Keratinocyte (primary cell): ENCODE measurements around the gene GPX2. TPM values are rescaled to one million over a fixed set of nuclear protein-coding genes. Genes with fewer than 3 reads are reported as not detected.

Source experiments
- DNase-seq: peaks from one replicate; pipeline ENCODE4 v3.0.0-alpha.2; 2011; ENCODE audit warnings: low read depth, missing footprints, low spot score
- FAIRE-seq: peaks from 2 replicates; lab custom pipeline; 2011; peaks lifted over from hg19 to GRCh38; lab: Jason Lieb, UNC
- H2AFZ ChIP-seq: 2 replicates; pipeline ENCODE4 v1.6.0; 2012; ENCODE audit warnings: low read length, control low read depth, inconsistent platforms; ENCODE audit not compliant: control insufficient read depth
- H3K27ac ChIP-seq: 2 replicates; pipeline ENCODE4 v1.5.1; 2011; ENCODE audit warnings: low read length; ENCODE audit not compliant: control insufficient read depth, insufficient read depth
- H3K27me3 ChIP-seq: 3 replicates; pipeline ENCODE4 v1.6.0; 2011; ENCODE audit warnings: low read length; ENCODE audit not compliant: control insufficient read depth, insufficient read depth; ENCODE audit errors: extremely low read depth
- H3K36me3 ChIP-seq, 2 experiments: 2 replicates in 1 of 2; 3 replicates in 1 of 2; pipeline ENCODE4 v1.5.1; 2011; ENCODE audit warnings: low read length in 2 of 2, mild to moderate bottlenecking in 1 of 2; ENCODE audit not compliant: control insufficient read depth in 2 of 2, insufficient read depth in 2 of 2; ENCODE audit errors: extremely low read depth in 1 of 2
- H3K4me1 ChIP-seq: 3 replicates; pipeline ENCODE4 v1.5.1; 2011; ENCODE audit warnings: low read length; ENCODE audit not compliant: control insufficient read depth, insufficient read depth; ENCODE audit errors: extremely low read depth
- H3K4me2 ChIP-seq: 3 replicates; pipeline ENCODE4 v1.6.0; 2011; ENCODE audit warnings: low read depth, low read length; ENCODE audit not compliant: control insufficient read depth, insufficient read depth; ENCODE audit errors: extremely low read depth
- H3K4me3 ChIP-seq, 3 experiments: fragments of 200-600 bp in 1 of 3; sonication (generic) in 1 of 3; 2 replicates in 2 of 3; 3 replicates in 1 of 3; pipeline ENCODE4 v1.5.1; 2011 to 2016; ENCODE audit warnings: low read length in 3 of 3, mild to moderate bottlenecking in 3 of 3, control low read depth in 2 of 3, inconsistent platforms in 1 of 3, low read depth in 1 of 3, mixed read lengths in 1 of 3, mixed run types in 1 of 3, moderate library complexity in 1 of 3; ENCODE audit not compliant: control insufficient read depth in 2 of 3, insufficient read depth in 2 of 3; ENCODE audit errors: extremely low read depth in 1 of 3
- H3K79me2 ChIP-seq: 2 replicates; pipeline ENCODE4 v1.6.0; 2012; ENCODE audit warnings: low read length; ENCODE audit not compliant: control insufficient read depth, insufficient read depth
- H3K9ac ChIP-seq: 3 replicates; pipeline ENCODE4 v1.6.0; 2011; ENCODE audit warnings: low read length; ENCODE audit not compliant: control insufficient read depth, insufficient read depth; ENCODE audit errors: extremely low read depth
- H3K9me1 ChIP-seq: 3 replicates; pipeline ENCODE4 v1.6.0; 2011; ENCODE audit warnings: low read length; ENCODE audit not compliant: control insufficient read depth, insufficient read depth; ENCODE audit errors: extremely low read depth
- H3K9me3 ChIP-seq: 2 replicates; pipeline ENCODE4 v1.5.1; 2012; ENCODE audit warnings: low read depth, low read length; ENCODE audit not compliant: control insufficient read depth
- H4K20me1 ChIP-seq: 3 replicates; pipeline ENCODE4 v1.6.0; 2011; ENCODE audit warnings: low read length; ENCODE audit not compliant: control insufficient read depth, insufficient read depth; ENCODE audit errors: extremely low read depth
- CTCF ChIP-seq, 3 experiments: IDR thresholded peaks in 1 of 3; conservative IDR thresholded peaks in 1 of 3; optimal IDR thresholded peaks in 1 of 3; 2 replicates in 2 of 3; 3 replicates in 1 of 3; pipeline versions ENCODE3 to v1.5.1; 2011; ENCODE audit warnings: low read length in 3 of 3, mild to moderate bottlenecking in 3 of 3, moderate library complexity in 2 of 3, control low read depth in 1 of 3, inconsistent platforms in 1 of 3; ENCODE audit not compliant: insufficient read depth in 2 of 3; ENCODE audit errors: extremely low read depth in 1 of 3
- EZH2 ChIP-seq: IDR thresholded peaks from one replicate; pipeline ENCODE4 v1.6.1; 2012; ENCODE audit warnings: inconsistent platforms, mild to moderate bottlenecking, low read length, moderate library complexity
- dilution Hi-C: fragments of 300-500 bp; cut with MboI; formaldehyde crosslinking; loops from one replicate; pipeline ENCODE4 v1.7.0; 2020; ENCODE audit warnings: low sequenced_read_pairs; ENCODE audit not compliant: extremely low pct_ligation_motif_present
- polyA plus RNA-seq, 5 experiments: library from polyadenylated mRNA; depleted of rRNA in 3 of 5; stranded (reverse) in 3 of 5; stranded (forward) in 1 of 5; unstranded in 1 of 5; fragments of >200 nt; gene quantifications; 1 replicate in 1 of 5; 2 replicates in 3 of 5; 3 replicates in 1 of 5; pipeline versions ENCODE4 v1.2.1 to v1.2.3, GENCODE V29; 2011 to 2012; ENCODE audit warnings: missing spikeins in 2 of 5, low read depth in 1 of 5, low replicate concordance in 1 of 5

The GPX2 gene
- polyA plus RNA-seq, 1 donor (not counting 4 experiments of a cell fraction or from before 2014, with no cell fraction given) = 47.0 TPM

- FAIRE-seq (no peak), DNase-seq (no peak)
- H3K79me2 ChIP-seq = peaks cover 28% of the 10 kb centered on the region
- H3K9me1 ChIP-seq = no peaks in the 10 kb centered on the region
- TF ChIP-seq CTCF (optimal IDR thresholded peaks at IDR 0.05 in 1 of 3, IDR thresholded peaks at IDR 0.05 in 1 of 3, conservative IDR thresholded peaks at IDR 0.05 in 1 of 3; ENCODE audit: extremely low read depth in 1 of 3, insufficient read depth in 2 of 3, low read length in 3 of 3) (no peak), EZH2 (no peak)
- H2AFZ ChIP-seq = no peak overlapping the region
- no peak overlapping the region for H3K4me3 ChIP-seq
- no peaks in the 10 kb centered on the region for H3K27me3 ChIP-seq
- dilution Hi-C loops = no loop called here
- no peak overlapping the region for H3K27ac ChIP-seq
- peaks cover 11% of the 10 kb centered on the region for H3K4me1 ChIP-seq
- H4K20me1 ChIP-seq = no peaks in the 10 kb centered on the region
- H3K9ac ChIP-seq = no peak overlapping the region
- no peaks in the 10 kb centered on the region for H3K36me3 ChIP-seq
- no peak overlapping the region for H3K4me2 ChIP-seq
- no peaks in the 10 kb centered on the region for H3K9me3 ChIP-seq
Observed at GRCh38 chr14:64990296-64990695, 47.8 kb upstream of the GPX2 start.

- no peaks in the 10 kb centered on the region for H3K36me3 ChIP-seq
- dilution Hi-C loops = no loop called here
- peak overlapping the region; percentile 62 to 99 (median 93) for H3K4me3 ChIP-seq
- TF ChIP-seq CTCF (optimal IDR thresholded peaks at IDR 0.05 in 1 of 3, IDR thresholded peaks at IDR 0.05 in 1 of 3, conservative IDR thresholded peaks at IDR 0.05 in 1 of 3; ENCODE audit: extremely low read depth in 1 of 3, insufficient read depth in 2 of 3, low read length in 3 of 3) (no peak), EZH2 (no peak)
- H3K4me2 ChIP-seq = peak overlapping the region; percentile 90
- no peaks in the 10 kb centered on the region for H4K20me1 ChIP-seq
- peaks cover 28% of the 10 kb centered on the region for H3K79me2 ChIP-seq
- H3K27me3 ChIP-seq = no peaks in the 10 kb centered on the region
- FAIRE-seq = no peak
- no peak for DNase-seq
- no peaks in the 10 kb centered on the region for H3K9me3 ChIP-seq
- peak overlapping the region; percentile 93 for H3K27ac ChIP-seq
- H3K4me1 ChIP-seq = peaks cover 11% of the 10 kb centered on the region
- no peaks in the 10 kb centered on the region for H3K9me1 ChIP-seq
- H3K9ac ChIP-seq = peak overlapping the region; percentile 97
- H2AFZ ChIP-seq = peak overlapping the region; percentile 100
Observed at GRCh38 chr14:64987438-64987767, 44.9 kb upstream of the GPX2 start.
